Brain microvascular endothelial cell (primary cell): ENCODE data around the gene SLC25A21.

Source experiments
- DNase-seq: peaks from one replicate; pipeline ENCODE4 v3.0.0-alpha.2; 2020
- H3K27ac ChIP-seq: fragments of 250-450 bp; sonication (Bioruptor Pico); 2 replicates; pipeline ENCODE4 v1.5.1; 2020; ENCODE audit warnings: mild to moderate bottlenecking, moderate library complexity
- H3K27me3 ChIP-seq: fragments of 250-450 bp; sonication (Bioruptor Pico); replicated peaks from 2 replicates; pipeline ENCODE4 v1.5.1; 2020; ENCODE audit warnings: mild to moderate bottlenecking
- H3K36me3 ChIP-seq: fragments of 250-450 bp; sonication (Bioruptor Pico); replicated peaks from 2 replicates; pipeline ENCODE4 v1.5.1; 2020; ENCODE audit warnings: mild to moderate bottlenecking
- H3K4me3 ChIP-seq: 2 replicates; pipeline ENCODE4 v1.5.1; 2011; ENCODE audit warnings: low read depth, mild to moderate bottlenecking, control low read depth, low read length, moderate library complexity
- in situ Hi-C: cut with HindIII; loops from 2 replicates; pipeline ENCODE4 v1.10.0; 2017; ENCODE audit warnings: low sequenced_read_pairs, low pct_ligation_motif_present
- TF ChIP-seq, protein P1 (sequence below): IDR thresholded peaks from 2 replicates; pipeline ENCODE4 v1.5.1; 2011; ENCODE audit warnings: low read depth, mild to moderate bottlenecking, moderate library complexity, low read length, control low read depth, inconsistent platforms; ENCODE audit errors: missing control alignments

SLC25A21 gene

DNA sequence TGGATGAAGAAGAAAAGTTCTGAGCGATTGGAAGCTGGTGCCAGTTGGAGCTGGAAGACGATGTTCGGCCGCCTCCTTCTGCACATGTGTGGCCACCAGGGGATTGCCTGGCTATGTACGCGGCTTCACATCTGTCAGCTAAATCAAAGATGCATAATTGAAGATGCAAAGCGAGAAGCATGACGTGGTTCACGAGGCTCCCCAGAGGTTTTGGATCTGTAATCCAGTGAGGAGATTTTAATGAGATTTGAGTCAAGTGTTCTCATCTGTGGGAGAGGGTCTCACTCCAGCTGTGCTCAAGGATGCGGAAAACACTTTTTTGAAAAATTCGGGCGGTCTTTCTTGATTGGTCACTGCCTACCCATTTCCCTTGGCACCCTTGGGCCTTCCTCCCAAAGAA lies 416.2 kb downstream of the SLC25A21 start:
- no peaks in the 10 kb centered on the region for H3K36me3 ChIP-seq
- H3K4me3 ChIP-seq: no peak overlapping the region
- H3K27me3 ChIP-seq: no peaks in the 10 kb centered on the region
- DNase-seq: no peak
- H3K27ac ChIP-seq: no peak overlapping the region
- in situ Hi-C loops: no loop called here
- TF ChIP-seq, protein P1, sequence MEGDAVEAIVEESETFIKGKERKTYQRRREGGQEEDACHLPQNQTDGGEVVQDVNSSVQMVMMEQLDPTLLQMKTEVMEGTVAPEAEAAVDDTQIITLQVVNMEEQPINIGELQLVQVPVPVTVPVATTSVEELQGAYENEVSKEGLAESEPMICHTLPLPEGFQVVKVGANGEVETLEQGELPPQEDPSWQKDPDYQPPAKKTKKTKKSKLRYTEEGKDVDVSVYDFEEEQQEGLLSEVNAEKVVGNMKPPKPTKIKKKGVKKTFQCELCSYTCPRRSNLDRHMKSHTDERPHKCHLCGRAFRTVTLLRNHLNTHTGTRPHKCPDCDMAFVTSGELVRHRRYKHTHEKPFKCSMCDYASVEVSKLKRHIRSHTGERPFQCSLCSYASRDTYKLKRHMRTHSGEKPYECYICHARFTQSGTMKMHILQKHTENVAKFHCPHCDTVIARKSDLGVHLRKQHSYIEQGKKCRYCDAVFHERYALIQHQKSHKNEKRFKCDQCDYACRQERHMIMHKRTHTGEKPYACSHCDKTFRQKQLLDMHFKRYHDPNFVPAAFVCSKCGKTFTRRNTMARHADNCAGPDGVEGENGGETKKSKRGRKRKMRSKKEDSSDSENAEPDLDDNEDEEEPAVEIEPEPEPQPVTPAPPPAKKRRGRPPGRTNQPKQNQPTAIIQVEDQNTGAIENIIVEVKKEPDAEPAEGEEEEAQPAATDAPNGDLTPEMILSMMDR: no peak

DNA sequence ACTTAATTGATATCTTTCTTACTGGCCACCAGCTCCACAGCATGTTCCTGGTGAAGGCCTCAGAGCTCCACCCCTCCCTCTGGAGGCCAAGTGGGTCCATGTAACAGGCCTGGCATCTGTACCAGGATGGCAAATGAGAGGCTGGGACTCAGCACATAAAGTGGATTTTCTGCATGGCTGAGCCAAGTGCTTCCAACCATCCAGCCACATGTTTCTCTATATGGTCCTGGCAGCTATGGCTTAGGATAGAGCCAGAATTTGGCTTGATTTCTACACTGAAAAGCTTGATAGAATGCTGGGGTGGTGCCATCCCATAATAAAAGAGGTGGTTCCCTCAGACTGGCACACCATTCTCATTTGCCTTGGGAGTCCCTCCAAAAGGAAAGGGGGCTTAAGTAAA lies 416.6 kb downstream of the SLC25A21 start:
- Histone ChIP-seq H3K27ac (no peak overlapping the region), H3K27me3 (no peaks in the 10 kb centered on the region), H3K36me3 (no peaks in the 10 kb centered on the region), H3K4me3 (no peak overlapping the region)
- in situ Hi-C loops: no loop called here
- TF ChIP-seq, protein P1: no peak
- DNase-seq: no peak

DNA sequence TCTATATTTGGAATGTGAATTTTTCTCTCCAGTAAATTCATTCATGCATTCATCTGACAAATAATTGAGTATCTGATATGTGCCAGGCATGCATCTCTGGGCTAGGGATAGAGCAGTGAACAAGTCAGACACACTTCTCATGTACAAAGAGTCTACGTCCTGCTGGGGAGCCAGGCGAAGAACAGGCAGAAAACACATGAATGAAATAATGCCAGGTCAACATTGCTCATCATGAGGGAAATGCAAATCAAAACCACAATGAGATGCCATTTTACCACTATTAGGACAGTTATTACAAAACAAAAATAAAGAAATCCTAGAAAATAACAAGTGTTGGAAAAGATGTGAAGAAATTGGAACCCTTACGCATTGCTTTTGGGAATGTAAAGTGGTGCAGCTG lies 420.5 kb downstream of the SLC25A21 start:
- in situ Hi-C loops: no loop called here
- no peak overlapping the region for H3K27ac ChIP-seq
- no peaks in the 10 kb centered on the region for H3K27me3 ChIP-seq
- TF ChIP-seq, protein P1: no peak
- no peak overlapping the region for H3K4me3 ChIP-seq
- DNase-seq: no peak
- H3K36me3 ChIP-seq: no peaks in the 10 kb centered on the region

DNA sequence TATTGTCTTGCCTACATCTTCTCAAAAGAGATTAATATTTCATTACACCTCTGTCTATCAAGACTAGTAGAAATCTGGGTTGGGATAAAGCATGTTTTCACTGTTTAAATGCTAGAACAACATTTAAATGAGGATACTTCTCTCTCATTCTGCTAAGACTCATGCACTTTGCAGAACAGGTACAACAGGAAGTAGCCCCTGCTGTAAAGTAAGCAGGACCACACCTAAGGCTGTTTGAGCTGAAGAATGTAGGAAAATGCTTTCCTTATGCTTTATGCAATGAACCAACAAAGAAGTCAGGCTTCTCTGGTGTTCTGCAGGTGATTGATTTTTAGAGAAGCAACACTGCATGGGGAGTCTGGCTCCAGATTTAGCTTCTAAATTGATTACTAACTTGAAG lies 421.3 kb downstream of the SLC25A21 start:
- in situ Hi-C loops: no loop called here

DNA sequence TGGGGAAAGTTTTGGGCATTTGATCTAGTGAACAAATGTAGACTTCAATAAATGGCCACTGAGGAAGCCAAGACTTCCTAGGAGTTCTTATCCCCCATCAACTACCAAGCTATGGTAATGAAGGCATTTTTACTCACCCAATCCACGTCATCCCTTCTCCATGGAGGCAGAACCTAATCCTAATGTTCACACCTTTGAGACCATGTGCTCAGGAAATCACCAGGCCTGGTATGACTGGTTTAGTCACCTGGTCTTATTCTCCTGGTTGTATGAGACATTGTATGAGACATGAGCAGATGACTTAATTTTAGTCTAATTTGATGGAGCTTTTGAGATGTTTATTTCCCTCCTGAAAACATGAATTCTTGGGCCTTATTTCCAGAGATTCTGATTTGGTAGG lies 422.2 kb downstream of the SLC25A21 start:
- in situ Hi-C loops: no loop called here

More for the DNA sequence above, 421.3 kb downstream of the SLC25A21 start:
- Histone ChIP-seq H3K27me3 (no peaks in the 10 kb centered on the region), H3K4me3 (no peak overlapping the region), H3K27ac (no peak overlapping the region), H3K36me3 (no peaks in the 10 kb centered on the region)
- TF ChIP-seq, protein P1: no peak
- DNase-seq: no peak

More for the DNA sequence above, 422.2 kb downstream of the SLC25A21 start:
- Histone ChIP-seq H3K27me3 (no peaks in the 10 kb centered on the region), H3K27ac (no peak overlapping the region), H3K4me3 (no peak overlapping the region), H3K36me3 (no peaks in the 10 kb centered on the region)
- no peak for DNase-seq
- TF ChIP-seq, protein P1: no peak
